Neuron (in vitro differentiated cells): ENCODE data around the gene ASIP.
"Not testable (repeated sequence)": the region's sequence is repeated elsewhere in the genome, so short reads cannot be mapped to it uniquely, and the experiment has no call there.

Experiments used
- H2AFZ ChIP-seq: one replicate; pipeline ENCODE4 v1.6.1; 2013; ENCODE audit warnings: low read depth, mild to moderate bottlenecking, inconsistent platforms, low read length, moderate library complexity
- H3K27me3 ChIP-seq: one replicate; pipeline ENCODE4 v1.6.1; 2013; ENCODE audit warnings: low read length; ENCODE audit not compliant: insufficient read depth
- H3K36me3 ChIP-seq: one replicate; pipeline ENCODE4 v1.6.1; 2013; ENCODE audit warnings: low read length; ENCODE audit not compliant: insufficient read depth
- H3K4me1 ChIP-seq: one replicate; pipeline ENCODE4 v1.6.1; 2013; ENCODE audit warnings: low read length; ENCODE audit not compliant: insufficient read depth
- H3K4me3 ChIP-seq: 2 replicates; pipeline ENCODE4 v1.5.1; 2013; ENCODE audit warnings: mild to moderate bottlenecking, low read length, moderate library complexity
- H3K9me3 ChIP-seq: one replicate; pipeline ENCODE4 v1.6.1; 2013; ENCODE audit warnings: low read length

The ASIP gene

GRCh38 chr20:34240693-34241615 is at the start of gene ASIP:
TSS of gene ASIP (plus strand) at chr20:34241423. CDS start at chr20:34260375, 18,952 bp downstream.
- Histone ChIP-seq H3K4me3 (no peak within 1 kb of the TSS), H3K9me3 (no peaks in the 10 kb centered on the region), H3K36me3 (no peaks in the 10 kb centered on the region), H3K4me1 (no peaks in the 10 kb centered on the region), H2AFZ (no peak within 1 kb of the TSS), H3K27me3 (no peaks in the 10 kb centered on the region)

GRCh38 chr20:34193051-34193450 is 48.2 kb upstream of the ASIP start:
- H3K9me3 ChIP-seq = no peaks in the 10 kb centered on the region
- H3K36me3 ChIP-seq = no peaks in the 10 kb centered on the region
- H3K4me1 ChIP-seq = peaks cover 2% of the 10 kb centered on the region
- no peak overlapping the region for H2AFZ ChIP-seq
- no peak overlapping the region for H3K4me3 ChIP-seq
- H3K27me3 ChIP-seq = no peaks in the 10 kb centered on the region

GRCh38 chr20:34199183-34199582 is 42.0 kb upstream of the ASIP start:
- Histone ChIP-seq H3K4me3 (no peak overlapping the region), H3K9me3 (no peaks in the 10 kb centered on the region), H2AFZ (no peak overlapping the region), H3K36me3 (no peaks in the 10 kb centered on the region), H3K27me3 (no peaks in the 10 kb centered on the region), H3K4me1 (peaks cover 3% of the 10 kb centered on the region)

GRCh38 chr20:34200023-34200422 is 41.2 kb upstream of the ASIP start:
- Histone ChIP-seq H3K4me3 (no peak overlapping the region), H2AFZ (no peak overlapping the region), H3K27me3 (no peaks in the 10 kb centered on the region), H3K9me3 (no peaks in the 10 kb centered on the region), H3K4me1 (peaks cover 3% of the 10 kb centered on the region), H3K36me3 (no peaks in the 10 kb centered on the region)

- no peaks in the 10 kb centered on the region for H3K27me3 ChIP-seq
- no peak overlapping the region for H2AFZ ChIP-seq
- peaks cover 3% of the 10 kb centered on the region for H3K4me1 ChIP-seq
- H3K36me3 ChIP-seq = no peaks in the 10 kb centered on the region
- H3K9me3 ChIP-seq = no peaks in the 10 kb centered on the region
- no peak overlapping the region for H3K4me3 ChIP-seq
Measured at GRCh38 chr20:34201531-34201930, 39.7 kb upstream of the ASIP start.

GRCh38 chr20:34205172-34205880 is 35.9 kb upstream of the ASIP start:
- not testable (repeated sequence) for H2AFZ ChIP-seq, H3K9me3 ChIP-seq, H3K36me3 ChIP-seq, H3K4me3 ChIP-seq, H3K27me3 ChIP-seq, H3K4me1 ChIP-seq

- H3K27me3 ChIP-seq = peaks cover 2% of the 10 kb centered on the region
- H3K36me3 ChIP-seq = no peaks in the 10 kb centered on the region
- no peak overlapping the region for H3K4me3 ChIP-seq
- H3K9me3 ChIP-seq = peaks cover 12% of the 10 kb centered on the region
- no peak overlapping the region for H2AFZ ChIP-seq
- H3K4me1 ChIP-seq = no peaks in the 10 kb centered on the region
Measured at GRCh38 chr20:34209111-34209510, 32.1 kb upstream of the ASIP start.

GRCh38 chr20:34210271-34210670 is 31.0 kb upstream of the ASIP start:
- Histone ChIP-seq H3K9me3 (peaks cover 12% of the 10 kb centered on the region), H2AFZ (no peak overlapping the region), H3K4me3 (no peak overlapping the region), H3K27me3 (peaks cover 9% of the 10 kb centered on the region), H3K4me1 (no peaks in the 10 kb centered on the region), H3K36me3 (no peaks in the 10 kb centered on the region)

GRCh38 chr20:34211591-34211990 is 29.6 kb upstream of the ASIP start:
- peaks cover 9% of the 10 kb centered on the region for H3K27me3 ChIP-seq
- H3K9me3 ChIP-seq = peaks cover 12% of the 10 kb centered on the region
- H2AFZ ChIP-seq = no peak overlapping the region
- no peak overlapping the region for H3K4me3 ChIP-seq
- H3K4me1 ChIP-seq = no peaks in the 10 kb centered on the region
- no peaks in the 10 kb centered on the region for H3K36me3 ChIP-seq

GRCh38 chr20:34213213-34213612 is 28.0 kb upstream of the ASIP start:
- Histone ChIP-seq H3K4me3 (no peak overlapping the region), H3K36me3 (no peaks in the 10 kb centered on the region), H3K27me3 (peaks cover 11% of the 10 kb centered on the region), H3K9me3 (peaks cover 12% of the 10 kb centered on the region), H3K4me1 (peaks cover 2% of the 10 kb centered on the region), H2AFZ (no peak overlapping the region)

GRCh38 chr20:34215711-34216381 is 25.4 kb upstream of the ASIP start:
- peaks cover 2% of the 10 kb centered on the region for H3K4me1 ChIP-seq
- H2AFZ ChIP-seq = peak overlapping the region; percentile 47
- H3K36me3 ChIP-seq = no peaks in the 10 kb centered on the region
- H3K4me3 ChIP-seq = peak overlapping the region; percentile 47
- H3K9me3 ChIP-seq = peaks cover 4% of the 10 kb centered on the region
- H3K27me3 ChIP-seq = peaks cover 13% of the 10 kb centered on the region

- Histone ChIP-seq H3K4me1 (peaks cover 2% of the 10 kb centered on the region), H2AFZ (peak overlapping the region; percentile 47), H3K9me3 (peaks cover 4% of the 10 kb centered on the region), H3K4me3 (peak overlapping the region; percentile 47), H3K36me3 (no peaks in the 10 kb centered on the region), H3K27me3 (peaks cover 13% of the 10 kb centered on the region)
Measured at GRCh38 chr20:34216382-34216742, 24.9 kb upstream of the ASIP start.

GRCh38 chr20:34220561-34220960 is 20.7 kb upstream of the ASIP start:
- Histone ChIP-seq H3K36me3 (no peaks in the 10 kb centered on the region), H3K27me3 (peaks cover 5% of the 10 kb centered on the region), H3K4me1 (peaks cover 2% of the 10 kb centered on the region), H2AFZ (no peak overlapping the region), H3K4me3 (no peak overlapping the region), H3K9me3 (no peaks in the 10 kb centered on the region)
